Left ventricle myocardium inferior (tissue), 1 donor: ENCODE data around the gene BRF1. TPM values are rescaled to one million over a fixed set of nuclear protein-coding genes. Genes with fewer than 3 reads are reported as not detected.

Experiments
- DNase-seq: peaks from one replicate; pipeline ENCODE4 v3.0.0-alpha.2; 2020
- H3K27ac ChIP-seq: fragments of 200-600 bp; replicated peaks from 2 replicates; pipeline ENCODE4 v1.8.0; 2021
- H3K27me3 ChIP-seq: fragments of 200-600 bp; 2 replicates; pipeline ENCODE4 v1.8.0; 2021; ENCODE audit warnings: low read depth
- H3K36me3 ChIP-seq: fragments of 200-600 bp; 2 replicates; pipeline ENCODE4 v1.8.0; 2021
- H3K4me1 ChIP-seq: fragments of 200-600 bp; 2 replicates; pipeline ENCODE4 v1.8.0; 2021
- H3K4me3 ChIP-seq: fragments of 200-600 bp; 2 replicates; pipeline ENCODE4 v1.8.0; 2021; ENCODE audit warnings: mild to moderate bottlenecking, moderate library complexity
- H3K9me3 ChIP-seq: fragments of 200-600 bp; replicated peaks from 2 replicates; pipeline ENCODE4 v1.8.0; 2021
- intact Hi-C: fragments of 100-400 bp; cut with micrococcal nuclease; formaldehyde crosslinking; loops from one replicate; pipeline ENCODE4 v1.11.0; 2022
- total RNA-seq: library from RNA; stranded (reverse); fragmentation: NEBNext Ultra II Directional; extraction: Animal tissue kit (Norgen Biotek cat#: 25700); gene quantifications from one replicate; pipeline ENCODE4 v1.2.1, GENCODE V29; 2021
- TF ChIP-seq, protein P1 (sequence below): fragments of 200-600 bp; IDR thresholded peaks from 2 replicates; pipeline ENCODE4 v1.8.0; 2021; ENCODE audit warnings: antibody characterized with exemption, mild to moderate bottlenecking, borderline replicate concordance
- donor health status: DM: no; HTN: yes; CAD: no; lungs with severe emphysema.

BRF1 gene
- total RNA-seq, 1 donor from 2014 or later: 19.8 TPM

GRCh38 chr14:105251920-105252319, 48.9 kb downstream of the BRF1 start:
- Histone ChIP-seq H3K27me3 (no peaks in the 10 kb centered on the region), H3K9me3 (no peaks in the 10 kb centered on the region), H3K36me3 (peaks cover 45% of the 10 kb centered on the region), H3K4me3 (no peak overlapping the region), H3K4me1 (peaks cover 47% of the 10 kb centered on the region), H3K27ac (no peak overlapping the region)
- intact Hi-C loops: no loop called here
- no peak for DNase-seq
- TF ChIP-seq, protein P1, sequence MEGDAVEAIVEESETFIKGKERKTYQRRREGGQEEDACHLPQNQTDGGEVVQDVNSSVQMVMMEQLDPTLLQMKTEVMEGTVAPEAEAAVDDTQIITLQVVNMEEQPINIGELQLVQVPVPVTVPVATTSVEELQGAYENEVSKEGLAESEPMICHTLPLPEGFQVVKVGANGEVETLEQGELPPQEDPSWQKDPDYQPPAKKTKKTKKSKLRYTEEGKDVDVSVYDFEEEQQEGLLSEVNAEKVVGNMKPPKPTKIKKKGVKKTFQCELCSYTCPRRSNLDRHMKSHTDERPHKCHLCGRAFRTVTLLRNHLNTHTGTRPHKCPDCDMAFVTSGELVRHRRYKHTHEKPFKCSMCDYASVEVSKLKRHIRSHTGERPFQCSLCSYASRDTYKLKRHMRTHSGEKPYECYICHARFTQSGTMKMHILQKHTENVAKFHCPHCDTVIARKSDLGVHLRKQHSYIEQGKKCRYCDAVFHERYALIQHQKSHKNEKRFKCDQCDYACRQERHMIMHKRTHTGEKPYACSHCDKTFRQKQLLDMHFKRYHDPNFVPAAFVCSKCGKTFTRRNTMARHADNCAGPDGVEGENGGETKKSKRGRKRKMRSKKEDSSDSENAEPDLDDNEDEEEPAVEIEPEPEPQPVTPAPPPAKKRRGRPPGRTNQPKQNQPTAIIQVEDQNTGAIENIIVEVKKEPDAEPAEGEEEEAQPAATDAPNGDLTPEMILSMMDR: no peak

DNA sequence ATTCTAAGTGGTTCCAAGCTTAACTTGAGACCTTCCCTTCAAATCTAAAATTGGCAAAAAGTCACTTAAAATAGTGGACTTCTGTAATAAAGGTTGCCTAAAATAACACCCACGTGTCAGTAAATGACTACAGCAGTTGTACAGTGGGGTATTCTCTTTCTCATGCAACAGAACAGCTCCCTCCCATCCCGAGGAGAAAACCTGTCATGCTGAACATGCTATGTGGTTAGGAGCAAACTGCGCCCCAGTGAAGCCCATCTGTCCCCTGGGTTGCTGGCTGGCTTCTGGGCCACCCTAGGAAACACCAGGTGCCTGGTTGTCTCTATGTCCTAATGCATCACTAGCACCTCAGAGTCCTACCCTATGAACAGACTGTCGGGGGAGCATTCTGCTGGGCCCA, 49.8 kb downstream of the BRF1 start:
- Histone ChIP-seq H3K9me3 (no peaks in the 10 kb centered on the region), H3K36me3 (peaks cover 47% of the 10 kb centered on the region), H3K4me3 (no peak overlapping the region), H3K4me1 (peaks cover 50% of the 10 kb centered on the region), H3K27me3 (no peaks in the 10 kb centered on the region), H3K27ac (no peak overlapping the region)
- TF ChIP-seq, protein P1: no peak
- intact Hi-C loops: no loop called here
- no peak for DNase-seq

- Histone ChIP-seq H3K4me1 (peaks cover 45% of the 10 kb centered on the region), H3K9me3 (no peaks in the 10 kb centered on the region), H3K4me3 (peak overlapping the region; percentile 73), H3K36me3 (peaks cover 47% of the 10 kb centered on the region), H3K27ac (peak overlapping the region; percentile 98), H3K27me3 (no peaks in the 10 kb centered on the region)
- intact Hi-C loops: no loop called here
- no peak for DNase-seq
- TF ChIP-seq, protein P1: no peak
Measured at GRCh38 chr14:105250008-105250366, 50.8 kb downstream of the BRF1 start.

DNA sequence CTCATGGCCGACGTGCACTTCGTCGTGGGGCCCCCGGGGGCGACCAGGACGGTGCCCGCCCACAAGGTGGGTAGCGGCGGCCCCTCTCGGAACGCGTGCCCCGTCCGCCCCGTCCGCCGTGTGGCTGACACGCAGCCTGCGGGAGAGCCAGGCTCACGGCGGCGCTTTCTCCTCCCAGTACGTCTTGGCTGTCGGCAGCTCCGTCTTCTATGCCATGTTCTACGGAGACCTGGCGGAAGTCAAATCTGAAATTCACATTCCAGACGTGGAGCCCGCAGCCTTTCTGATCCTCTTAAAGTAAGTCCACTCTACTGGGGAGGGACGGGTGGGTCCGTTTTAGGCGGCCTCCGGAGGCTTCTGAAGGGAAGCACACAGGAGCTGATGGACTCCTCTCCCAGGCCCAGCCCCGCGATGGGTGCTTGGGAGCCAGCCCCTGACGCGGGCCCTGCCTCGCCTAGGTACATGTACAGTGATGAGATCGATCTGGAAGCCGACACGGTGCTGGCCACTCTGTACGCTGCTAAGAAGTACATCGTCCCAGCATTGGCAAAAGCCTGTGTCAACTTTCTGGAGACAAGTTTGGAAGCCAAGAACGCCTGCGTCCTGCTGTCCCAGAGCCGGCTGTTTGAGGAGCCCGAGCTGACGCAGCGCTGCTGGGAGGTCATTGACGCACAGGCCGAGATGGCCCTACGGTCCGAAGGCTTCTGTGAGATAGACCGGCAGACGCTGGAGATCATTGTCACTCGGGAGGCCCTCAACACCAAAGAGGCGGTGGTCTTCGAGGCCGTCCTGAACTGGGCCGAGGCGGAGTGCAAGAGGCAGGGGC, 51.4 kb downstream of the BRF1 start:
- no peak for DNase-seq
- TF ChIP-seq, protein P1: no peak

DNA sequence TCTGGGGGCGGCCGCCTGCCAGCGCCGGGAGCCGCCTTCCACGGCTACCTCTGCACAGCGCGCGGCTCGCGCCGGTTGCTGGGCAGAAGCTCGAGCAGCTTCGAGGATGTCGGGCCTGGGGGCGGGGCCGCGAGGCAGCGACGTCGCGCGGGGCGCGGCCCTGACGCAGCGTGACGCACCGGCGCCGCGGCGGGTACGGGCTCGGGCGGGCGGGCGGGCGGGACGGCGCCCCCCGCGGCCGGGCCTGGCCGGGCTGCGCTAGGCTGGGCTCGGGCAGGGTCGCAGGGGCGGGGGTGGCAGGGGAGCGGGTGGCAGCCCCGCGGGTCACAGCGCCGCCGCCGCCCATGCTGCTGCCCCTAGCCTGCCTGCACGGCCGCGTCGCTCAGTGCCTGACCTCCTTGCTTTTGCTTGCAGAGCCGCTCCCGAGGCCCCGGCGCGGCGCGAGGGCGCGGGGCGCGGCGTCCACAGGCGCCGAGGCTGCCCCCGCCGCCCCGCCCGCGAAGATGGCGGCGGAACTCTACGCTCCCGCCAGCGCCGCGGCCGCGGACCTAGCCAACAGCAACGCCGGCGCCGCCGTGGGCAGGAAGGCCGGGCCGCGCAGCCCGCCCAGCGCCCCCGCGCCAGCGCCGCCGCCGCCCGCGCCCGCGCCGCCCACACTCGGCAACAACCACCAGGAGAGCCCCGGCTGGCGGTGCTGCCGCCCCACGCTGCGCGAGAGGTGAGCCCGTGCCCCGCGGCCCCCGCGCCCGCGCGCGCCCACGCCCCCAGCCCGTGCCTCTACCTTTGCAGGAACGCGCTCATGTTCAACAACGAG, 52.2 kb downstream of the BRF1 start, which contains the start of gene BTBD6:
Gene BTBD6 (plus strand): TSS at position 166 of the 814 bp plus-strand sequence. CDS start 179 bp downstream, at position 345.
- Histone ChIP-seq H3K27ac (peak within 1 kb of the TSS; percentile 98), H3K9me3 (no peaks in the 10 kb centered on the region), H3K4me1 (peaks cover 40% of the 10 kb centered on the region), H3K27me3 (no peaks in the 10 kb centered on the region), H3K36me3 (peaks cover 55% of the 10 kb centered on the region), H3K4me3 (peak within 1 kb of the TSS; percentile 73)
- peak; percentile 89 for DNase-seq
- intact Hi-C loops: no loop called here
- TF ChIP-seq, protein P1: no peak

More for the DNA sequence above, 51.4 kb downstream of the BRF1 start:
- peak overlapping the region; percentile 98 for H3K27ac ChIP-seq
- H3K9me3 ChIP-seq: no peaks in the 10 kb centered on the region
- H3K36me3 ChIP-seq: peaks cover 51% of the 10 kb centered on the region
- intact Hi-C loops: no loop called here
- H3K4me3 ChIP-seq: peak overlapping the region; percentile 73
- peaks cover 40% of the 10 kb centered on the region for H3K4me1 ChIP-seq
- H3K27me3 ChIP-seq: no peaks in the 10 kb centered on the region
